ENCODE measurements around the gene RELT. TPM values are rescaled to one million over a fixed set of nuclear protein-coding genes. Genes with fewer than 3 reads are reported as not detected.

RELT gene
- total and polyA plus RNA-seq, 2 donors (not counting 1 experiment from before 2014, with no cell fraction given): 0.33 to 0.70 TPM

- H3K27ac ChIP-seq (ENCODE audit: insufficient read depth, low read length): no peak overlapping the region
Measured at GRCh38 chr11:73426219-73426850, 50.1 kb downstream of the RELT start.

GRCh38 chr11:73428227-73428626 is 52.0 kb downstream of the RELT start:
- H3K4me1 ChIP-seq (ENCODE audit: control insufficient read depth, extremely low read depth, insufficient read depth, low read length): peaks cover 2% of the 10 kb centered on the region
- no peak for DNase-seq (ENCODE audit: low read depth in 2 of 2)
- no peak overlapping the region for H3K9ac ChIP-seq (ENCODE audit: insufficient read depth, low read length)
- TF ChIP-seq CTCF (conservative IDR thresholded peaks at IDR 0.05 in 1 of 2, IDR thresholded peaks at IDR 0.05 in 1 of 2; ENCODE audit: low read depth in 1 of 2, low read length in 2 of 2) (no peak), EZH2 (IDR thresholded peaks at IDR 0.05; ENCODE audit: low read length, missing control alignments) (no peak)
- H3K4me3 ChIP-seq (replicated peaks in 1 of 4; ENCODE audit: control extremely low read depth in 1 of 4, insufficient read depth in 1 of 4, low read depth in 3 of 4, low read length in 4 of 4): no peak overlapping the region
- H3K79me2 ChIP-seq (ENCODE audit: control insufficient read depth, insufficient read depth, low read length): no peaks in the 10 kb centered on the region
- H3K9me3 ChIP-seq (ENCODE audit: control insufficient read depth, insufficient read depth, low read depth, low read length): no peaks in the 10 kb centered on the region
- no peak overlapping the region for H2AFZ ChIP-seq (ENCODE audit: low read length)
- no peaks in the 10 kb centered on the region for H3K27me3 ChIP-seq (ENCODE audit: control insufficient read depth, insufficient read depth, low read length)
- no peak overlapping the region for H3K4me2 ChIP-seq (ENCODE audit: extremely low read depth, insufficient read depth, low read length)
- no peak overlapping the region for H3K27ac ChIP-seq (ENCODE audit: insufficient read depth, low read length)
- H3K36me3 ChIP-seq (ENCODE audit: control insufficient read depth, insufficient read depth, low read length): no peaks in the 10 kb centered on the region
- H4K20me1 ChIP-seq (ENCODE audit: control insufficient read depth, extremely low read depth, insufficient read depth, low read length): no peaks in the 10 kb centered on the region

More at GRCh38 chr11:73426219-73426850, 50.1 kb downstream of the RELT start:
- H3K4me3 ChIP-seq (replicated peaks in 1 of 4; ENCODE audit: control extremely low read depth in 1 of 4, insufficient read depth in 1 of 4, low read depth in 3 of 4, low read length in 4 of 4): no peak overlapping the region
- no peak for TF ChIP-seq CTCF (conservative IDR thresholded peaks at IDR 0.05 in 1 of 2, IDR thresholded peaks at IDR 0.05 in 1 of 2; ENCODE audit: low read depth in 1 of 2, low read length in 2 of 2)
- TF ChIP-seq EZH2 (IDR thresholded peaks at IDR 0.05; ENCODE audit: low read length, missing control alignments): no peak
- peak; percentile 26 to 73 for DNase-seq (ENCODE audit: low read depth in 2 of 2)
- H4K20me1 ChIP-seq (ENCODE audit: control insufficient read depth, extremely low read depth, insufficient read depth, low read length): no peaks in the 10 kb centered on the region
- no peak overlapping the region for H3K9ac ChIP-seq (ENCODE audit: insufficient read depth, low read length)
- no peaks in the 10 kb centered on the region for H3K27me3 ChIP-seq (ENCODE audit: control insufficient read depth, insufficient read depth, low read length)
- H3K79me2 ChIP-seq (ENCODE audit: control insufficient read depth, insufficient read depth, low read length): no peaks in the 10 kb centered on the region
- peaks cover 2% of the 10 kb centered on the region for H3K4me1 ChIP-seq (ENCODE audit: control insufficient read depth, extremely low read depth, insufficient read depth, low read length)
- H2AFZ ChIP-seq (ENCODE audit: low read length): no peak overlapping the region
- H3K4me2 ChIP-seq (ENCODE audit: extremely low read depth, insufficient read depth, low read length): no peak overlapping the region
- no peaks in the 10 kb centered on the region for H3K9me3 ChIP-seq (ENCODE audit: control insufficient read depth, insufficient read depth, low read depth, low read length)
- H3K36me3 ChIP-seq (ENCODE audit: control insufficient read depth, insufficient read depth, low read length): no peaks in the 10 kb centered on the region

- Histone ChIP-seq H3K9me3 (ENCODE audit: control insufficient read depth, insufficient read depth, low read depth, low read length) (no peaks in the 10 kb centered on the region), H3K4me3 (replicated peaks in 1 of 4; ENCODE audit: control extremely low read depth in 1 of 4, insufficient read depth in 1 of 4, low read depth in 3 of 4, low read length in 4 of 4) (no peak overlapping the region), H3K27me3 (ENCODE audit: control insufficient read depth, insufficient read depth, low read length) (no peaks in the 10 kb centered on the region), H2AFZ (ENCODE audit: low read length) (no peak overlapping the region), H3K79me2 (ENCODE audit: control insufficient read depth, insufficient read depth, low read length) (no peaks in the 10 kb centered on the region), H3K4me2 (ENCODE audit: extremely low read depth, insufficient read depth, low read length) (no peak overlapping the region), H3K36me3 (ENCODE audit: control insufficient read depth, insufficient read depth, low read length) (no peaks in the 10 kb centered on the region), H3K9ac (ENCODE audit: insufficient read depth, low read length) (no peak overlapping the region), H3K27ac (ENCODE audit: insufficient read depth, low read length) (no peak overlapping the region), H4K20me1 (ENCODE audit: control insufficient read depth, extremely low read depth, insufficient read depth, low read length) (no peaks in the 10 kb centered on the region), H3K4me1 (ENCODE audit: control insufficient read depth, extremely low read depth, insufficient read depth, low read length) (peaks cover 2% of the 10 kb centered on the region)
- no peak for TF ChIP-seq CTCF (conservative IDR thresholded peaks at IDR 0.05 in 1 of 2, IDR thresholded peaks at IDR 0.05 in 1 of 2; ENCODE audit: low read depth in 1 of 2, low read length in 2 of 2)
- no peak for TF ChIP-seq EZH2 (IDR thresholded peaks at IDR 0.05; ENCODE audit: low read length, missing control alignments)
- peak in 1 of 2 donors; percentile 36 for DNase-seq (ENCODE audit: low read depth in 2 of 2)
Measured at GRCh38 chr11:73428699-73429098, 52.5 kb downstream of the RELT start.
